Activated CD8-positive, alpha-beta T cell treated with anti-CD3 and anti-CD28 coated beads for 36 hours (primary cell): ENCODE measurements around the gene ETFB. TPM values are rescaled to one million over a fixed set of nuclear protein-coding genes. Genes with fewer than 3 reads are reported as not detected.

ENCODE experiments used
- ATAC-seq: fragments of 200-7000 bp; cut with Tn5 transposase; one replicate; pipeline ENCODE4 v1.10.0; 2021; ENCODE audit warnings: mild to moderate bottlenecking, moderate library complexity
- CTCF ChIA-PET: fragments of 350-600 bp; sonication (Branson Sonifier 250); formaldehyde crosslinking; loops from one replicate; lab custom pipeline; 2021; ENCODE audit warnings: antibody characterized with exemption; lab: Charles Lee
- POLR2A ChIA-PET: fragments of 350-600 bp; sonication (Branson Sonifier 250); formaldehyde crosslinking; loops from one replicate; lab custom pipeline; 2021; ENCODE audit warnings: antibody characterized with exemption; lab: Charles Lee
- DNase-seq: peaks from one replicate; pipeline ENCODE4 v3.0.0-alpha.2; 2020
- H3K27ac Mint-ChIP-seq: one replicate; pipeline ENCODE4 v1.8.0; 2021; ENCODE audit warnings: mild to moderate bottlenecking, mixed read lengths
- H3K27me3 Mint-ChIP-seq: one replicate; pipeline ENCODE4 v1.8.0; 2021; ENCODE audit warnings: mixed read lengths
- H3K36me3 Mint-ChIP-seq: one replicate; pipeline ENCODE4 v1.8.0; 2021; ENCODE audit warnings: low read depth, mixed read lengths
- H3K4me1 Mint-ChIP-seq: one replicate; pipeline ENCODE4 v1.8.0; 2021; ENCODE audit warnings: low read depth, mixed read lengths
- H3K4me3 Mint-ChIP-seq: one replicate; pipeline ENCODE4 v1.8.0; 2021; ENCODE audit warnings: mild to moderate bottlenecking, moderate library complexity, mixed read lengths
- H3K9me3 Mint-ChIP-seq: one replicate; pipeline ENCODE4 v1.8.0; 2021; ENCODE audit warnings: mixed read lengths
- CTCF ChIP-seq: fragments of 200-600 bp; IDR thresholded peaks from one replicate; pipeline ENCODE4 v1.8.0; 2022; ENCODE audit warnings: antibody characterized with exemption, mild to moderate bottlenecking
- intact Hi-C: fragments of 100-400 bp; cut with micrococcal nuclease; formaldehyde crosslinking; loops from one replicate; pipeline ENCODE4 v1.10.0; 2022
- total RNA-seq, 2 experiments: library from RNA; stranded (reverse); gene quantifications; one replicate each; pipeline ENCODE4 v1.2.3, GENCODE V29; 2021

Gene ETFB
- total RNA-seq, 2 experiments from 2014 or later, result 151 to 162 TPM

DNA sequence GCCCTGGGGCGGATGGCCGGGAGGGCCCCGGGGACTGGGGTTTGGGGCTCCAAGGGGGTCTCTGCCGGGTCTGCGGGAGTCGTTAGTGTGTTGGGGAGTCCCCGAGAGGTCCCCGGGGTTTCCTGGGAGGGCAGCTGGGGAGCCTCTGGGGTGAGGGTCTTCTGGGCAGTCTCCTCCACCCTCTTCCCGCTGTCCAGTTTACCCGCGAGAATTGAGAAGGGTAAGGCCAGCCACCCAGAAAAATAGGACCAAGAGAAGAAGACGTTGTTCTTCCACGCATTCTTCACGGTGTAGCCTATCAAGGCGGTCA, 1.0 kb upstream of the ETFB start:
- Mint-ChIP-seq H3K36me3 (peaks cover 49% of the 10 kb centered on the region), H3K4me1 (peaks cover 50% of the 10 kb centered on the region), H3K27me3 (no peaks in the 10 kb centered on the region), H3K9me3 (no peaks in the 10 kb centered on the region), H3K27ac (peak overlapping the region; percentile 98), H3K4me3 (peak overlapping the region; percentile 98)
- ATAC-seq, result peak; percentile 0
- ChIA-PET POLR2A (interaction anchor here (1.1 kb wide), 1 partner anchor 13 kb away, joined by 3 read pairs; no protein-coding TSS in a partner anchor), CTCF (interaction anchor here (0.9 to 1.7 kb wide), 4 partner anchors 27 to 147 kb away, joined by 4 to 9 read pairs (median 6); no protein-coding TSS in a partner anchor)
- TF ChIP-seq CTCF, result no peak
- intact Hi-C loops, result no loop called here
- peak; percentile 62 for DNase-seq

DNA sequence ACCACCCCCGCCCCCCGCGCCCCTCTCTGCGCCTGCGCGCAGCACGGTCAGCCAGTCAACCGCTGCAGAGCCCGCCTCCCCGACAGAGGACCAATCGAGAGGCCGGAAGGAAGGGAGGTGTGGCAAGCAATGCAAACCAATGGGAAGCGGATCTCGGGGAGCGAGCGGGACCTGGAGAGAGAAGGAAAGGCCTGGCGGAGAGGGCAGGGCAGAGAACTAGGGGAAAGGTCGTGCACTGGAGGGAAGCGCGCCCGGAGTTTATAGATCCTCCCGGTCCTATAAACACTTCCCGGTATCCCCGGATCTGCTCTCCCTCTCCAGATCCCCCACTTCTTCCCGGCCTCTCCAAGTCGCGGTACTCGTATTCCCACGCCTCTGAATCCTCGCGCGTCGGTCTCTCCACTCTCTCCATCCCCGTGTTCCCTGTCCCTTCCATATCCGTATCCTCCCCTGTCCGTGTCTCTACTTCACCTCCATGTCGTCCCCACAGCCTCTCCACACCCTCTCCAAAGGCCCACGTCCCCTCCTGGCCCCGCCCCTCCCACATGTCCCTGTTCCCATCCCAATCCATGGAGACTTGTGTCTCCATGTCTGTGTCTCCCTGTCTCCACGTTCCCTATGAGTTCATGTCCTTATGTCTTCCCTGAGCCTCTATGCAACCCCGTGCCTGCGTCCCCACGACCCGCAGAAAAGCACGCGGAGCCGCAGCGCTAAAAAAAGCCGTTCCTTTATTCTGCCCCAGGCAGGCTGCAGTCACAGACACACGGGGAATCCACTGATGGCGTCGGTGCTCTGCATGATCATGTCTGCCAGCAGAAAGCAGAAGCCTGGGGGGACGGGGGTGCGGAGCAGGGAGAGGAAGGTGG, 434 bp upstream of the ETFB start:
- TF ChIP-seq CTCF, result no peak
- Mint-ChIP-seq H3K27ac (peak overlapping the region; percentile 98), H3K4me1 (peaks cover 52% of the 10 kb centered on the region), H3K27me3 (no peaks in the 10 kb centered on the region), H3K4me3 (peak overlapping the region; percentile 98), H3K9me3 (no peaks in the 10 kb centered on the region), H3K36me3 (peaks cover 45% of the 10 kb centered on the region)
- CTCF ChIA-PET, result interaction anchor here (1.2 to 4.9 kb wide), 6 partner anchors 27 to 148 kb away, joined by 4 to 23 read pairs (median 6); no protein-coding TSS in a partner anchor
- intact Hi-C loops, result no loop called here
- ATAC-seq (peak; percentile 54), DNase-seq (peak; percentile 98)
- POLR2A ChIA-PET, result interaction anchor here (1.3 to 1.7 kb wide), 2 partner anchors 26 to 29 kb away, joined by 4 to 6 read pairs; no protein-coding TSS in a partner anchor

DNA sequence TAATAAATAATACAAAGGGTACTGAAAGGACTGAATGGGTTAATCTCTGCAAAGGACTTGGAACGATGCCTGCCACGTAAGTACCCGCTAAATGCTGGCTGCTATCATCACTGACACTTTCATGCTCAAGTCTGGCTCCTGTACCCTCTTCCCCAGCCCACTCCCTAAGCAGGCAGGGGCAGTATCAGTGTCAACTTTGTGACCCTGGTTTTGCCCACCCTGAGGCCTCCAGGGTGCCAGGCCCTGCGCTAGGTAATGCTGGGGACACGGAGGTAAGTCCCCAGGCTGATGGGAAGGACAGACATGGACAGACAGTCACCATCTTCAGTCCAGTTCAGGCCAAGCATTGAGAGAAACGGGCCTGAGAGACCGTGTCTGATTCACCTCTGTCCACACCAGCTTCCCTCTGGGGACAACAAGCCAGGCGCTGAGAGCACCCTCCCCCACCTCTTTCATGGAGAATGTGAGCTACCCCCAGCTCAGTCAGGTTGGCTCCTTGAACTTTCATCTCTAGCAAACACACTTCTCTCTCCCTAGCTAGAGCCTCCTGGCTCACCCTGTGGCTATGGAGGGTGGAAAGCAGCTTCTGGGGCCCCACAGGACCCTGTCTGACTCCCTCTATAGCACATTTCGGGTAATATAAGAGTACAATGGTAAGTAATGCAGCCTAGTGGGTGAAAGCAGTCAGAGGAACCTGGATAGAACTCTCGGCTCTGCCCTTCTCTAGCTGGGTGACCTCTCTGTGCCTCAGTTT, 800 bp downstream of the ETFB start:
- POLR2A ChIA-PET, result interaction anchor here (0.7 to 1.7 kb wide), 6 partner anchors 11 to 42 kb away, joined by 3 to 6 read pairs (median 4); no protein-coding TSS in a partner anchor
- H3K9me3 Mint-ChIP-seq, result no peaks in the 10 kb centered on the region
- peak overlapping the region; percentile 98 for H3K4me3 Mint-ChIP-seq
- peaks cover 36% of the 10 kb centered on the region for H3K36me3 Mint-ChIP-seq
- CTCF ChIA-PET, result interaction anchor here (0.7 to 4.9 kb wide), 9 partner anchors 11 to 33 kb away, joined by 3 to 23 read pairs (median 4); no protein-coding TSS in a partner anchor
- peaks cover 46% of the 10 kb centered on the region for H3K4me1 Mint-ChIP-seq
- no peak for TF ChIP-seq CTCF
- ATAC-seq (no peak), DNase-seq (peak; percentile 40)
- H3K27me3 Mint-ChIP-seq, result no peaks in the 10 kb centered on the region
- intact Hi-C loops, result no loop called here
- H3K27ac Mint-ChIP-seq, result peak overlapping the region; percentile 98

GRCh38 chr19:51364200-51365106, 1.7 kb downstream of the ETFB start:
- no peak for TF ChIP-seq CTCF
- intact Hi-C loops, result no loop called here
- POLR2A ChIA-PET, result interaction anchor here (1.2 to 1.4 kb wide), 3 partner anchors 18 to 30 kb away, joined by 3 to 4 read pairs (median 3); no protein-coding TSS in a partner anchor

More at GRCh38 chr19:51364200-51365106, 1.7 kb downstream of the ETFB start:
- CTCF ChIA-PET, result interaction anchor here (1.1 to 4.9 kb wide), 3 partner anchors 13 to 26 kb away, joined by 3 to 23 read pairs (median 7); no protein-coding TSS in a partner anchor
- Mint-ChIP-seq H3K27ac (peak overlapping the region; percentile 70), H3K36me3 (peaks cover 34% of the 10 kb centered on the region), H3K4me1 (peaks cover 46% of the 10 kb centered on the region), H3K9me3 (no peaks in the 10 kb centered on the region), H3K4me3 (peak overlapping the region; percentile 65), H3K27me3 (no peaks in the 10 kb centered on the region)
- ATAC-seq, result no peak
- no peak for DNase-seq
